BJ (cell line): ENCODE results near the gene SELP. TPM values are rescaled to one million over a fixed set of nuclear protein-coding genes. Genes with fewer than 3 reads are reported as not detected.
"Not testable (repeated sequence)": the region's sequence is repeated elsewhere in the genome, so short reads cannot be mapped to it uniquely, and the experiment has no call there.

Experiments
- CTCF ChIA-PET: fragments of 350-600 bp; formaldehyde crosslinking; extraction: SDS; loops from one replicate; lab custom pipeline; 2021; ENCODE audit warnings: antibody characterized with exemption, inconsistent platforms; lab: Yijun Ruan, JAX
- POLR2A ChIA-PET: fragments of 300-600 bp; sonication (Branson Sonifier 250); formaldehyde crosslinking; extraction: SDS; loops from one replicate; lab custom pipeline; 2021; ENCODE audit warnings: antibody characterized with exemption; lab: Charles Lee
- DNase-seq: peaks from one replicate; pipeline ENCODE4 v3.0.0-alpha.2; 2011; ENCODE audit warnings: low read depth
- H3K27me3 ChIP-seq: 2 replicates; pipeline ENCODE4 v1.6.0; 2011; ENCODE audit warnings: low read length; ENCODE audit not compliant: control insufficient read depth, insufficient read depth
- H3K36me3 ChIP-seq: 2 replicates; pipeline ENCODE4 v1.5.1; 2011; ENCODE audit warnings: low read length; ENCODE audit not compliant: control insufficient read depth, insufficient read depth
- H3K4me3 ChIP-seq: 2 replicates; pipeline ENCODE4 v1.5.1; 2011; ENCODE audit warnings: low read depth, mild to moderate bottlenecking, control low read depth, low read length
- CTCF ChIP-seq: IDR thresholded peaks from 2 replicates; pipeline ENCODE4 v1.5.1; 2011; ENCODE audit warnings: low read depth, mild to moderate bottlenecking, control low read depth, inconsistent platforms, low read length, moderate library complexity; ENCODE audit not compliant: insufficient read depth
- polyA plus RNA-seq: library from polyadenylated mRNA; depleted of rRNA; stranded (reverse); fragments of >200 nt; gene quantifications from 2 replicates; pipeline ENCODE4 v1.2.3, GENCODE V29; 2011

Gene SELP
- polyA plus RNA-seq, 1 experiment: not detected

GRCh38 chr1:169658777-169659176 lies 28.9 kb upstream of the SELP start:
- DNase-seq, H3K36me3 ChIP-seq, H3K4me3 ChIP-seq, CTCF ChIA-PET, H3K27me3 ChIP-seq, POLR2A ChIA-PET: not testable (repeated sequence)

GRCh38 chr1:169653873-169654272 lies 23.9 kb upstream of the SELP start:
- Histone ChIP-seq H3K27me3 (no peaks in the 10 kb centered on the region), H3K36me3 (no peaks in the 10 kb centered on the region), H3K4me3 (no peak overlapping the region)
- ChIA-PET CTCF (no interaction called here), POLR2A (no interaction called here)
- no peak for DNase-seq
- TF ChIP-seq CTCF: no peak

GRCh38 chr1:169651035-169651434 lies 21.1 kb upstream of the SELP start:
- no peak for DNase-seq
- TF ChIP-seq CTCF: no peak
- CTCF ChIA-PET: no interaction called here
- H3K27me3 ChIP-seq: no peaks in the 10 kb centered on the region
- POLR2A ChIA-PET: no interaction called here
- no peaks in the 10 kb centered on the region for H3K36me3 ChIP-seq
- no peak overlapping the region for H3K4me3 ChIP-seq

GRCh38 chr1:169650551-169650950 lies 20.6 kb upstream of the SELP start:
- POLR2A ChIA-PET: no interaction called here
- DNase-seq: no peak
- CTCF ChIA-PET: no interaction called here
- TF ChIP-seq CTCF: no peak
- no peaks in the 10 kb centered on the region for H3K36me3 ChIP-seq
- H3K4me3 ChIP-seq: no peak overlapping the region
- no peaks in the 10 kb centered on the region for H3K27me3 ChIP-seq

- ChIA-PET POLR2A (no interaction called here), CTCF (no interaction called here)
- TF ChIP-seq CTCF: no peak
Measured at GRCh38 chr1:169648709-169649108, 18.8 kb upstream of the SELP start.

GRCh38 chr1:169648187-169648586 lies 18.3 kb upstream of the SELP start:
- no peak for TF ChIP-seq CTCF
- DNase-seq: no peak
- ChIA-PET POLR2A (no interaction called here), CTCF (no interaction called here)
- no peaks in the 10 kb centered on the region for H3K36me3 ChIP-seq
- no peak overlapping the region for H3K4me3 ChIP-seq
- no peaks in the 10 kb centered on the region for H3K27me3 ChIP-seq

More at GRCh38 chr1:169648709-169649108, 18.8 kb upstream of the SELP start:
- Histone ChIP-seq H3K4me3 (no peak overlapping the region), H3K27me3 (no peaks in the 10 kb centered on the region), H3K36me3 (no peaks in the 10 kb centered on the region)
- no peak for DNase-seq
